ENCODE results near the gene CCDC80.

GRCh38 chr3:112633757-112634156 lies 7.2 kb downstream of the CCDC80 start:
- TF ChIP-seq MYC (IDR thresholded peaks at IDR 0.05; ENCODE audit: low read depth, low read length) = no peak
- TF ChIP-seq CTCF (IDR thresholded peaks at IDR 0.05; ENCODE audit: low read depth, low read length) = no peak
- no peak for TF ChIP-seq POLR2A (IDR thresholded peaks at IDR 0.05; ENCODE audit: extremely low read depth, insufficient read length)

All from NB4 (cell line).